ENCODE measurements around the gene GNA15.

GNA15 gene

DNA sequence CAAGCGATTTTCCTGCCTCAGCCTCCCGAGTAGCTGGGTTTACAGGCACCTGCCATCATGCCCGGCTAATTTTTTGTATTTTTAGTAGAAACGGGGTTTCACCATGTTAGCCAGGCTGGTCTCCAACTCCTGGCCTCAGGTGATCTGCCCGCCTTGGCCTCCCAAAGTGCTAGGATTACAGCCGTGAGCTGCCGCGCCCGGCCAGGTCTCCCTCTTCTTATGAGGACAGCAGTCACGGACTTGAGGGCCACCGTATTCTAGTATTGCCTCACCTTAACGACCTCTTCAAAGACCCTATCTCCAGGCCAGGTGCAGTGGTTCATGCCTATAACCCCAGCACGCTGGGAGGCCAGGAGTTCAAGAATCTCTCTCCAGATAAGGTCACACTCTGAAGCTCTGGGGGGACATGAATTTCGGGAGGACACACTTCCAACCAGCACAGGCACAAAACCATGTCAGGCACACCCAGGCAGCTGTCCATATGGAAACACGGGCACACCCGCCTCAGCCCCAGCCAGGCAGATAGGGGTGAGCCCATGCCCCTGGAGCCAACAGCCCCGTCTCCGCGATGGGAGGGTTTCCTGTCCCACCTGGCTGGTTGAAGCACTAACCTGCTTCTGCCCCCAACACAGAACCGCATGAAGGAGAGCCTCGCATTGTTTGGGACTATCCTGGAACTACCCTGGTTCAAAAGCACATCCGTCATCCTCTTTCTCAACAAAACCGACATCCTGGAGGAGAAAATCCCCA lies 21.4 kb downstream of the GNA15 start:
- Histone ChIP-seq H3K9me3 (replicated peaks in 1 of 2; ENCODE audit: control insufficient read depth in 2 of 2, insufficient read depth in 1 of 2, low read depth in 1 of 2, low read length in 2 of 2) (peaks cover 0 to 3% of the 10 kb centered on the region in 2 donors), H3K23ac (ENCODE audit: low read depth, low read length, poor library complexity) (peak overlapping the region; percentile 34), H2BK12ac (ENCODE audit: low read length) (no peak overlapping the region), H3K4ac (ENCODE audit: low read length) (no peak overlapping the region), H4K91ac (ENCODE audit: low read depth, low read length, poor library complexity) (no peak overlapping the region), H3K27me3 (ENCODE audit: control insufficient read depth in 3 of 3, insufficient read depth in 3 of 3, low read depth in 1 of 3, low read length in 3 of 3) (peaks cover 0 to 2% (median 0%) of the 10 kb centered on the region in 3 experiments), H2BK5ac (ENCODE audit: low read length) (peak overlapping the region; percentile 56), H3K4me3 (ENCODE audit: low read length in 2 of 2) (no peak overlapping the region), H3K79me1 (ENCODE audit: low read depth, low read length) (no peaks in the 10 kb centered on the region), H2AK5ac (ENCODE audit: low read depth, low read length) (no peak overlapping the region), H3K4me1 (ENCODE audit: control insufficient read depth in 2 of 2, insufficient read depth in 1 of 2, low read depth in 1 of 2, low read length in 2 of 2) (peaks cover 0 to 2% of the 10 kb centered on the region in 2 donors), H3K9ac (ENCODE audit: low read depth, low read length, poor library complexity) (no peak overlapping the region), H2BK120ac (ENCODE audit: low read depth, low read length) (no peak overlapping the region), H2BK15ac (ENCODE audit: low read length) (no peak overlapping the region), H2AFZ (ENCODE audit: low read length) (no peak overlapping the region), H3K36me3 (replicated peaks in 1 of 2; ENCODE audit: control insufficient read depth in 2 of 2, insufficient read depth in 2 of 2, low read length in 2 of 2) (no peaks in the 10 kb centered on the region), H3K18ac (ENCODE audit: low read length) (no peak overlapping the region), H3K27ac (replicated peaks; ENCODE audit: low read length) (no peak overlapping the region), H3K4me2 (ENCODE audit: insufficient read depth, low read length, poor library complexity, severe bottlenecking) (no peak overlapping the region), H4K8ac (ENCODE audit: low read depth, low read length) (no peak overlapping the region), H3K14ac (ENCODE audit: low read length) (peak overlapping the region; percentile 26)
- no CpG with 5 or more reads among the region's 23 CpGs for WGBS, 2 donors (ENCODE audit: extremely low coverage in 2 of 2, insufficient read length in 2 of 2, insufficient replicate concordance in 1 of 2)
- no peak for DNase-seq (ENCODE audit: low spot score)

DNA sequence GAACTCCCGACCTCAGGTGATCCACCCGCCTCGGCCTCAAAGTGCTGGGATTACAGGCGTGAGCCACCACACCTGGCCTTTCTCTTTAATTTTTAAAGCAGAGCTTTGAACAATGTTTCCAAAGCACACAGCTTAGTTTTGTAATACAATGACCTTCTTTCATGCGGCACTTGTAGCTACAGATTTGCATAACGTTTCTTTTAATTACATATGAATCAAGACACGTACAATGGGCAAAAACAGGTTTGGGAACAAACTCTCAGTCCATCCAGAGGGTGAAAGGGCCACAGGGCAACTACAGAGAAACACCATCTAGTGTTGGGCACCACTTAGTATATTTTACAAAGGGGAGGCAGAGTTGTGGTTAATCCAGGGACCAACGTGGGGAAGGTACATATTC lies 23.7 kb downstream of the GNA15 start:
- Histone ChIP-seq H2BK120ac (ENCODE audit: low read depth, low read length) (no peak overlapping the region), H3K23ac (ENCODE audit: low read depth, low read length, poor library complexity) (no peak overlapping the region), H2AFZ (ENCODE audit: low read length) (no peak overlapping the region), H3K4me2 (ENCODE audit: insufficient read depth, low read length, poor library complexity, severe bottlenecking) (no peak overlapping the region), H3K4me3 (ENCODE audit: low read length in 2 of 2) (no peak overlapping the region), H3K27me3 (ENCODE audit: control insufficient read depth in 3 of 3, insufficient read depth in 3 of 3, low read depth in 1 of 3, low read length in 3 of 3) (peaks cover 0 to 4% (median 2%) of the 10 kb centered on the region in 3 experiments), H3K27ac (replicated peaks; ENCODE audit: low read length) (no peak overlapping the region), H3K79me1 (ENCODE audit: low read depth, low read length) (peaks cover 2% of the 10 kb centered on the region), H3K9me3 (replicated peaks in 1 of 2; ENCODE audit: control insufficient read depth in 2 of 2, insufficient read depth in 1 of 2, low read depth in 1 of 2, low read length in 2 of 2) (peaks cover 0 to 5% of the 10 kb centered on the region in 2 donors), H3K14ac (ENCODE audit: low read length) (no peak overlapping the region), H3K18ac (ENCODE audit: low read length) (no peak overlapping the region), H3K36me3 (replicated peaks in 1 of 2; ENCODE audit: control insufficient read depth in 2 of 2, insufficient read depth in 2 of 2, low read length in 2 of 2) (no peaks in the 10 kb centered on the region), H4K8ac (ENCODE audit: low read depth, low read length) (no peak overlapping the region), H3K4ac (ENCODE audit: low read length) (no peak overlapping the region), H3K4me1 (ENCODE audit: control insufficient read depth in 2 of 2, insufficient read depth in 1 of 2, low read depth in 1 of 2, low read length in 2 of 2) (peaks cover 0 to 2% of the 10 kb centered on the region in 2 donors), H2AK5ac (ENCODE audit: low read depth, low read length) (no peak overlapping the region), H2BK12ac (ENCODE audit: low read length) (no peak overlapping the region), H2BK15ac (ENCODE audit: low read length) (no peak overlapping the region), H4K91ac (ENCODE audit: low read depth, low read length, poor library complexity) (no peak overlapping the region), H2BK5ac (ENCODE audit: low read length) (no peak overlapping the region), H3K9ac (ENCODE audit: low read depth, low read length, poor library complexity) (no peak overlapping the region)
- no CpG with 5 or more reads among the region's 8 CpGs for WGBS, 2 donors (ENCODE audit: extremely low coverage in 2 of 2, insufficient read length in 2 of 2, insufficient replicate concordance in 1 of 2)
- DNase-seq (ENCODE audit: low spot score) = no peak

DNA sequence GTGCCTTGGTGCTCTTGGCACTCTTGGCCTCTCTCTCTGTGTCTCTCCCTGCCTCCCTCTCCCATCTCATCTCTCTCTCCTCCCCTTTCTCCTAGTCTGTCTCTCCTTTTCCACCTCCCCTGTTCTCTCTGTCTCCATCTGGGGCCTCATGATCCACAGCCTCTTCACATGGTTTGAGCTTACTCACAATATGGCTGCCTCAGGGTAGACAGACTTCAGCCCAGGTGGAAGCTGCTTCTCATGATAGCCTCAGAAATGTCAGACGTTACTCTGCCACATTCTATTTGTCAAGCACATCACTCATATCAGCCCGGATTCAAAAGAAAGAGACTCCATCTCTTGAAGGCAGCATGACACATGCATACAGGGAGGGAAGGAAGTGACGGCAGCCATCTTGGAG lies 24.4 kb downstream of the GNA15 start:
- no peak overlapping the region for H3K18ac ChIP-seq (ENCODE audit: low read length)
- H2BK12ac ChIP-seq (ENCODE audit: low read length) = no peak overlapping the region
- H3K27ac ChIP-seq (replicated peaks; ENCODE audit: low read length) = no peak overlapping the region
- no peaks in the 10 kb centered on the region for H3K36me3 ChIP-seq (replicated peaks in 1 of 2; ENCODE audit: control insufficient read depth in 2 of 2, insufficient read depth in 2 of 2, low read length in 2 of 2)
- peak overlapping the region; percentile 62 for H2AFZ ChIP-seq (ENCODE audit: low read length)
- no peak overlapping the region for H2BK15ac ChIP-seq (ENCODE audit: low read length)
- H3K27me3 ChIP-seq (ENCODE audit: control insufficient read depth in 3 of 3, insufficient read depth in 3 of 3, low read depth in 1 of 3, low read length in 3 of 3) = peaks cover 0 to 4% (median 2%) of the 10 kb centered on the region in 3 experiments
- no peak overlapping the region for H3K4me3 ChIP-seq (ENCODE audit: low read length in 2 of 2)
- no peak overlapping the region for H2BK120ac ChIP-seq (ENCODE audit: low read depth, low read length)
- H2BK5ac ChIP-seq (ENCODE audit: low read length) = no peak overlapping the region
- no peak overlapping the region for H3K9ac ChIP-seq (ENCODE audit: low read depth, low read length, poor library complexity)
- H2AK5ac ChIP-seq (ENCODE audit: low read depth, low read length) = no peak overlapping the region
- H3K23ac ChIP-seq (ENCODE audit: low read depth, low read length, poor library complexity) = no peak overlapping the region
- WGBS, 2 donors (ENCODE audit: extremely low coverage in 2 of 2, insufficient read length in 2 of 2, insufficient replicate concordance in 1 of 2) = no CpG with 5 or more reads among the region's 3 CpGs
- no peak overlapping the region for H3K4me2 ChIP-seq (ENCODE audit: insufficient read depth, low read length, poor library complexity, severe bottlenecking)
- peaks cover 2% of the 10 kb centered on the region for H3K79me1 ChIP-seq (ENCODE audit: low read depth, low read length)
- H3K9me3 ChIP-seq (replicated peaks in 1 of 2; ENCODE audit: control insufficient read depth in 2 of 2, insufficient read depth in 1 of 2, low read depth in 1 of 2, low read length in 2 of 2) = peaks cover 0 to 5% of the 10 kb centered on the region in 2 donors
- no peak overlapping the region for H3K4ac ChIP-seq (ENCODE audit: low read length)
- no peak overlapping the region for H3K14ac ChIP-seq (ENCODE audit: low read length)
- no peak overlapping the region for H4K8ac ChIP-seq (ENCODE audit: low read depth, low read length)
- DNase-seq (ENCODE audit: low spot score) = no peak
- H4K91ac ChIP-seq (ENCODE audit: low read depth, low read length, poor library complexity) = no peak overlapping the region
- peaks cover 0 to 2% of the 10 kb centered on the region in 2 donors for H3K4me1 ChIP-seq (ENCODE audit: control insufficient read depth in 2 of 2, insufficient read depth in 1 of 2, low read depth in 1 of 2, low read length in 2 of 2)

DNA sequence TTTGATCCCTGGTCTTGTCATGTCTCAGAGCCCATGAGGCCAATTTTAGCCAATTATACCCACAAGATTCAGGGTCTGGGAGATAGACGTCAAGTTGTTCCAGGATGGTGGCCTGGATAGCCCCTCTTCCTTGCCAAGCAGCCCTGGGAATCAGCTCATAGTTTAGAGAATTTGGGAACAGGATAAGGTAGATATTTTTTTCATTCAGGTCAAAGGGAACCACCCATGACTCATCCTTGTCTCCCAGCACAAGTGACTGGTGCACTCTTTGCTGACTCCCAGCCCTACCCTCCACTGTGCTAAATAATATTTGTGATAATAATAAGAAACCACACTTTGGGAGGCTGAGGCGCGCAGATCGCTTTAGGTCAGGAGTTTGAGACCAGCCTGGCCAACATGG lies 25.6 kb downstream of the GNA15 start:
- H4K8ac ChIP-seq (ENCODE audit: low read depth, low read length) = no peak overlapping the region
- no CpG with 5 or more reads among the region's 4 CpGs for WGBS, 2 donors (ENCODE audit: extremely low coverage in 2 of 2, insufficient read length in 2 of 2, insufficient replicate concordance in 1 of 2)
- H2BK5ac ChIP-seq (ENCODE audit: low read length) = no peak overlapping the region
- H3K9me3 ChIP-seq (replicated peaks in 1 of 2; ENCODE audit: control insufficient read depth in 2 of 2, insufficient read depth in 1 of 2, low read depth in 1 of 2, low read length in 2 of 2) = peaks cover 0 to 2% of the 10 kb centered on the region in 2 donors
- H3K14ac ChIP-seq (ENCODE audit: low read length) = no peak overlapping the region
- no peak overlapping the region for H3K23ac ChIP-seq (ENCODE audit: low read depth, low read length, poor library complexity)
- no peak overlapping the region for H3K27ac ChIP-seq (replicated peaks; ENCODE audit: low read length)
- no peak overlapping the region for H2AK5ac ChIP-seq (ENCODE audit: low read depth, low read length)
- no peaks in the 10 kb centered on the region for H3K36me3 ChIP-seq (replicated peaks in 1 of 2; ENCODE audit: control insufficient read depth in 2 of 2, insufficient read depth in 2 of 2, low read length in 2 of 2)
- no peaks in the 10 kb centered on the region for H3K4me1 ChIP-seq (ENCODE audit: control insufficient read depth in 2 of 2, insufficient read depth in 1 of 2, low read depth in 1 of 2, low read length in 2 of 2)
- H3K4me2 ChIP-seq (ENCODE audit: insufficient read depth, low read length, poor library complexity, severe bottlenecking) = no peak overlapping the region
- no peak overlapping the region for H2AFZ ChIP-seq (ENCODE audit: low read length)
- H3K4ac ChIP-seq (ENCODE audit: low read length) = no peak overlapping the region
- H2BK15ac ChIP-seq (ENCODE audit: low read length) = no peak overlapping the region
- no peak overlapping the region for H3K4me3 ChIP-seq (ENCODE audit: low read length in 2 of 2)
- H2BK120ac ChIP-seq (ENCODE audit: low read depth, low read length) = no peak overlapping the region
- H3K9ac ChIP-seq (ENCODE audit: low read depth, low read length, poor library complexity) = no peak overlapping the region
- H4K91ac ChIP-seq (ENCODE audit: low read depth, low read length, poor library complexity) = no peak overlapping the region
- H3K79me1 ChIP-seq (ENCODE audit: low read depth, low read length) = peaks cover 2% of the 10 kb centered on the region
- no peak for DNase-seq (ENCODE audit: low spot score)
- no peak overlapping the region for H3K18ac ChIP-seq (ENCODE audit: low read length)
- H3K27me3 ChIP-seq (ENCODE audit: control insufficient read depth in 3 of 3, insufficient read depth in 3 of 3, low read depth in 1 of 3, low read length in 3 of 3) = peaks cover 0 to 4% (median 2%) of the 10 kb centered on the region in 3 experiments
- no peak overlapping the region for H2BK12ac ChIP-seq (ENCODE audit: low read length)

Measured in neuronal stem cell (in vitro differentiated cells).